HCT116 (cell line): ENCODE results near the gene TMPRSS13.

Source experiments
- EGR1 ChIP-seq: IDR thresholded peaks from 2 replicates; pipeline ENCODE4 v1.6.1; 2012; ENCODE audit warnings: low read depth
- EZH2 ChIP-seq: fragments of 200-600 bp; sonication (generic); IDR thresholded peaks from 2 replicates; pipeline ENCODE4 v1.6.1; 2017; ENCODE audit warnings: antibody characterized with exemption, mixed run types
- POLR2A ChIP-seq: IDR thresholded peaks from 2 replicates; pipeline ENCODE4 v1.7.0; 2011; ENCODE audit warnings: borderline replicate concordance; ENCODE audit not compliant: insufficient read depth, insufficient read length; ENCODE audit errors: extremely low read depth
- TF ChIP-seq, protein P1 (sequence below), 3 experiments: fragments of 200-600 bp in 1 of 3; sonication (generic) in 1 of 3; IDR thresholded peaks in 2 of 3; conservative IDR thresholded peaks in 1 of 3; 2 replicates each; pipeline ENCODE4 v1.5.1; 2012 to 2017; ENCODE audit warnings: low read depth in 2 of 3, low read length in 2 of 3, antibody characterized with exemption in 1 of 3, borderline replicate concordance in 1 of 3, control low read depth in 1 of 3, mild to moderate bottlenecking in 1 of 3, mixed read lengths in 1 of 3, mixed run types in 1 of 3, moderate library complexity in 1 of 3; ENCODE audit not compliant: insufficient read depth in 1 of 3
- TF ChIP-seq, protein P2 (sequence below): IDR thresholded peaks from 2 replicates; pipeline ENCODE4 v1.6.1; 2012
- TF ChIP-seq, protein P3 (sequence below): IDR thresholded peaks from 2 replicates; pipeline ENCODE4 v1.6.1; 2011; ENCODE audit warnings: mild to moderate bottlenecking, low read length, moderate library complexity; ENCODE audit not compliant: insufficient replicate concordance; ENCODE audit errors: extremely low read depth

DNA sequence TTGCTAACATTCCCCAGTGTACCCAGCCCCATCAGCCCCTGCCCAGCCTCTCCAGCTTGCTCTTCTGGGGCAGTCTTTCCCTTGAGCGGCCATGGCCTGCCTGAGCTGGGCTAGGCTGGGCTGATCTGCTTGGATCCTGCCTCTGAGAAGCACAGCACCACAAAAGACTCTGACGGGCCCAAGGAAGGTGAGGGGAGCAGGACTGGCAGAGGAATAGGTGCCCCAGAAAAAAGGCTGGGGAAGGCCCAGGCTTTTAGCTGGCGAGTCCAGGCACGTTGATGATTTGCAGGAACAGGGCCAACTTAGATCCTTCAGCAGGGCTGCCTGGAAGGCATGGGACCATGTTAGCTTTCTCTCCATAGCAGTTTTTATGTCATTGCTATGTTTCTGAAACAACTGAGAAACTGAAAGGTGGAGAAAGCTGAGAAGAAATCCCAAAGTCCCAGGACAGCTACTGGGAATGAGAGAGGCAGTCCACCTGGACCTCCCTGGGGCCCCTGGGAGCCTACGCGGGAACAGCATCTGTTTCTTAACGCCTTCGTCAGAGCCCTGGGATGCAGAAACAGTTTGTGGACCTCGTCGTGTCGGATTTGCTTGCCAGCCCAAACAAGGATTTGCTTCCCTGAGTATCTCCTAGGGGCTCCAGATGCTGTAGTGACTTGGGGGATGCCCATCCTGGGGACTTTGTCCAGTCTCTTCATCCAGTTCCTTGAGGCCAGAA lies 28.3 kb downstream of the TMPRSS13 start:
- TF ChIP-seq, protein P1, sequence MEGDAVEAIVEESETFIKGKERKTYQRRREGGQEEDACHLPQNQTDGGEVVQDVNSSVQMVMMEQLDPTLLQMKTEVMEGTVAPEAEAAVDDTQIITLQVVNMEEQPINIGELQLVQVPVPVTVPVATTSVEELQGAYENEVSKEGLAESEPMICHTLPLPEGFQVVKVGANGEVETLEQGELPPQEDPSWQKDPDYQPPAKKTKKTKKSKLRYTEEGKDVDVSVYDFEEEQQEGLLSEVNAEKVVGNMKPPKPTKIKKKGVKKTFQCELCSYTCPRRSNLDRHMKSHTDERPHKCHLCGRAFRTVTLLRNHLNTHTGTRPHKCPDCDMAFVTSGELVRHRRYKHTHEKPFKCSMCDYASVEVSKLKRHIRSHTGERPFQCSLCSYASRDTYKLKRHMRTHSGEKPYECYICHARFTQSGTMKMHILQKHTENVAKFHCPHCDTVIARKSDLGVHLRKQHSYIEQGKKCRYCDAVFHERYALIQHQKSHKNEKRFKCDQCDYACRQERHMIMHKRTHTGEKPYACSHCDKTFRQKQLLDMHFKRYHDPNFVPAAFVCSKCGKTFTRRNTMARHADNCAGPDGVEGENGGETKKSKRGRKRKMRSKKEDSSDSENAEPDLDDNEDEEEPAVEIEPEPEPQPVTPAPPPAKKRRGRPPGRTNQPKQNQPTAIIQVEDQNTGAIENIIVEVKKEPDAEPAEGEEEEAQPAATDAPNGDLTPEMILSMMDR (IDR thresholded peaks at IDR 0.05 in 2 of 3, conservative IDR thresholded peaks at IDR 0.05 in 1 of 3; ENCODE audit: borderline replicate concordance in 1 of 3, insufficient read depth in 1 of 3, low read depth in 2 of 3, low read length in 2 of 3), result no peak
- no peak for TF ChIP-seq EZH2
- TF ChIP-seq, protein P2, sequence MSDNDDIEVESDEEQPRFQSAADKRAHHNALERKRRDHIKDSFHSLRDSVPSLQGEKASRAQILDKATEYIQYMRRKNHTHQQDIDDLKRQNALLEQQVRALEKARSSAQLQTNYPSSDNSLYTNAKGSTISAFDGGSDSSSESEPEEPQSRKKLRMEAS, result no peak
- TF ChIP-seq, protein P3, sequence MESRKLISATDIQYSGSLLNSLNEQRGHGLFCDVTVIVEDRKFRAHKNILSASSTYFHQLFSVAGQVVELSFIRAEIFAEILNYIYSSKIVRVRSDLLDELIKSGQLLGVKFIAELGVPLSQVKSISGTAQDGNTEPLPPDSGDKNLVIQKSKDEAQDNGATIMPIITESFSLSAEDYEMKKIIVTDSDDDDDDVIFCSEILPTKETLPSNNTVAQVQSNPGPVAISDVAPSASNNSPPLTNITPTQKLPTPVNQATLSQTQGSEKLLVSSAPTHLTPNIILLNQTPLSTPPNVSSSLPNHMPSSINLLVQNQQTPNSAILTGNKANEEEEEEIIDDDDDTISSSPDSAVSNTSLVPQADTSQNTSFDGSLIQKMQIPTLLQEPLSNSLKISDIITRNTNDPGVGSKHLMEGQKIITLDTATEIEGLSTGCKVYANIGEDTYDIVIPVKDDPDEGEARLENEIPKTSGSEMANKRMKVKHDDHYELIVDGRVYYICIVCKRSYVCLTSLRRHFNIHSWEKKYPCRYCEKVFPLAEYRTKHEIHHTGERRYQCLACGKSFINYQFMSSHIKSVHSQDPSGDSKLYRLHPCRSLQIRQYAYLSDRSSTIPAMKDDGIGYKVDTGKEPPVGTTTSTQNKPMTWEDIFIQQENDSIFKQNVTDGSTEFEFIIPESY, result no peak
- no peak for TF ChIP-seq EGR1
- no peak for TF ChIP-seq POLR2A
